Measurements from ENCODE around the gene FYCO1. TPM values are rescaled to one million over a fixed set of nuclear protein-coding genes. Genes with fewer than 3 reads are reported as not detected.

FYCO1 gene
- total RNA-seq, 2 experiments from 2014 or later: 12.1 to 14.5 TPM

DNA sequence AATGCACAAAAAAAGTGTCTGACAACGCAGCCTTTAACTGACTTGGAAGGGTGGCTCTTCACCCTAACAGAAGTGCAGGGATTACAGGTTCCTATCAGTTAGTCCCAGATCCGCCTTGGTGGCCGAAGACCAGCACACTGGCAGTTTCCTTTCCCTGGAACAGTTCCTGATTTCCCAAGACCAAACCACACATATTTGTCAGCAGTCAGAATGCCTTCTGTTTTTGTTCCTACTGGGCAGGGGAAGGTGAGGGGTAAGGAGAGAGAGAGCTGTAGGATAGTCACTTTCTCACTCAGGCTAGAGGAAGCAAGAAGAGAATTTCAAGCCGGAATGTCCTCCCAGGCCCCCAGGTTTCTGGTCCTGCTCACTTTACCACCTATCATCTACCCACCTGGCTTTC, 43.2 kb downstream of the FYCO1 start:
- ChIA-PET CTCF (interaction anchor here (2.1 kb wide), 1 partner anchor 10 kb away, joined by 6 read pairs; no protein-coding TSS in a partner anchor), POLR2A (interaction anchor here (2.1 kb wide), 1 partner anchor 12 kb away, joined by 11 read pairs; no protein-coding TSS in a partner anchor)

DNA sequence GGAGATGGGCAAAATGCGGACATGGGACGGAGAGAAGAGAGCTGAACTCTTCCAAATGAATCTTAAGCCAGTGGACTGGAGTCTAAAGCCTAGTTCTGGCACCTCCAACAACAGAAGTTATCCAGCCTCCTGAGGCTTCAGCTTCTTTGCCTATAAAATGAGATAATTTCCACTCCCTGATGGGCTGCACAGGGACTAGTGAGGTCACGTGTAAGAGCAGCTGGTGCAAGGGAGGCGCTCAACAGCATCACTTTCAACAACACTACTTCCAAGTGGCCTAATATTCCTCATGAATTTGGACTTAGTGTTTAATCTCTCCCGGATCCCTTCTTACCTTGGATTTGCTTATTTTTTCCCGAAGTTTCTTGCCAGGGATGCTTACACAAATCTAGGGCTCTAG, 43.7 kb downstream of the FYCO1 start:
- ChIA-PET CTCF (interaction anchor here (1.7 to 2.1 kb wide), 2 partner anchors 10 to 127 kb away, joined by 6 to 11 read pairs; no protein-coding TSS in a partner anchor), POLR2A (interaction anchor here (1.3 to 2.1 kb wide), 3 partner anchors 13 to 418 kb away, joined by 3 to 11 read pairs (median 4); no protein-coding TSS in a partner anchor)

DNA sequence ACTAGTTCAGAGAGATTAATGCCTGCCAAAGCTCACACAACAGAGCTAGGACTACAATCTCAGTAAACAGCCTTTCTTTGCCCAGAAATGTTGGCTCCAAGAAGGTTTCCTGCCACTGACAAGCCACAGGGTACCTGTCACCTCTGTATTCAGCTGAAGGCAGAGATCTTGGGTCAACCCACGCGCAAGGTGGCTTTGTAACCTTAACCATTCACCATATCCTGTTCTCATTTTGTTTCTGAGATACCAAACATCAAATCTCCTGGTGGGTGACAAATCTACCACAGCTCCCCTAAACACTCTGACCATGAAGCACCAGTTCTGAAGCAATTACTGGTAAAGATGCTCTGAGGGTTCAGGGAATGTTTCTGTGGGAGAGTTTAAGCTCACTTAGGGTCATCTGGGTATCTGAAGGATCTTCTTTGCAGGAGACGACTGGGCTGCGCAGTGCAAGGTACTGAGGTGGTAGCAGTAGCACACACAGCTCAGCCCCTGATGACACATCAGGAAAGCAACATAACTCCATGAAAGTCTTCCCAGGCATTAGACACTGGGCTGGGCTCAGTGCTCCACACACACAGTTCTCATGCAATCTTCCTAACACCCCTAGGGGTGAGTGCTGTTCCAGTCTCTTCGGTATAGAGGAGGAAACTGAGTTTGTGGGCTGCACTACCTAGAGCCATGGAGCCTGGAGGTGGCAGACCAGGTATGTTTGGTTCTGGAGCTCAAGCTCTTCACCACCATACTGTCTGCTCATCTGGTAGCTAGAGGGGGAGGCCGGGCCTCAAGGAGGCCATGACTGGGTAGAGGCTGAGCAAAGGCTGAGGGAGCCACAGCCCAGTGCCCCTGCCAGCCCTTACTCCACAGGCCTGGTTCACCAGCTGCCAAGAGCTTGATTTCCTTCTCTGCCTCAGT, 44.7 kb downstream of the FYCO1 start:
- POLR2A ChIA-PET: interaction anchor here (0.8 to 2.1 kb wide), 4 partner anchors 14 to 419 kb away, joined by 3 to 11 read pairs (median 4); no protein-coding TSS in a partner anchor
- CTCF ChIA-PET: interaction anchor here (0.7 to 2.1 kb wide), 8 partner anchors 10 to 128 kb away, joined by 3 to 11 read pairs (median 4); no protein-coding TSS in a partner anchor

DNA sequence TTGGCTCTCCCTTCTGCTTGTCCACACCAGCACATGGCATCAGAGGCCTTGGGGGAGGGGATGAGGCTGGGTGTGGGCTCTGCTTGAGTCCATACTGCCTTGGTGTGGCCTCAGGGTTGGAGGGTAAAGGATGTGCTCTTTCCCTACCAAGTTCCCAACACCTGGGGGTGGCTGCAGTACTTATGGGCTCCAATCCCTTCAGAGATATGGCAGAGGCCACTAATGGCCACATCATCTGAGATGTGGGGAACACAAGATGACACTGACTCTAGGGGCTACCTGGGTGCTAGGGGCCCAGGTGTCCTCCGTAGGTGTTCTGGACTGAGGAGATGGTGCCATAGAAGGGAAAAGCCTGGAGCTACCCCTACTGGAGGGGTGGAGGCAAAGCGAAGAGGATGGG, 45.5 kb downstream of the FYCO1 start:
- POLR2A ChIA-PET: interaction anchor here (0.8 to 2.1 kb wide), 3 partner anchors 14 to 43 kb away, joined by 3 to 11 read pairs (median 5); no protein-coding TSS in a partner anchor
- CTCF ChIA-PET: interaction anchor here (1.0 to 2.1 kb wide), 6 partner anchors 11 to 129 kb away, joined by 3 to 11 read pairs (median 4); no protein-coding TSS in a partner anchor

DNA sequence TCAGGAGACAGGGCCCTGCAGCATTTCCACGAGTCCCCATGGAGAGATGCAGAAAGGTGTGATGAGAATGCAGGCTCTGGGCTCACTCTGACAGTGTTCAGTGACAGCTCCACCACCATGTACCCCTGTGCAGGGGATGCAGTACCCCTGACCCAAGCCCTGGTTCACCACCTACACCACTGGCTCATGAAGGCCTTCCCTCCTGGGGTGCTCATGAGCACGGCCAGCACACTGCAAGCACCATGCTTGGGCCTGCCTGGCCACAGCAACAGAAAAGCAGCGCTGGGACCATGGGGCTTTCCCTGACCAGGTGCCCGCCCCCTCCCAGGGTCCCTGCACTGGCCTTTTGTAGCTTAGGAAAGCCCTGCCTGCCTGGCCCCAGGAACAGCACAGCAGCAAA, 46.2 kb downstream of the FYCO1 start:
- POLR2A ChIA-PET: no interaction called here
- CTCF ChIA-PET: no interaction called here

DNA sequence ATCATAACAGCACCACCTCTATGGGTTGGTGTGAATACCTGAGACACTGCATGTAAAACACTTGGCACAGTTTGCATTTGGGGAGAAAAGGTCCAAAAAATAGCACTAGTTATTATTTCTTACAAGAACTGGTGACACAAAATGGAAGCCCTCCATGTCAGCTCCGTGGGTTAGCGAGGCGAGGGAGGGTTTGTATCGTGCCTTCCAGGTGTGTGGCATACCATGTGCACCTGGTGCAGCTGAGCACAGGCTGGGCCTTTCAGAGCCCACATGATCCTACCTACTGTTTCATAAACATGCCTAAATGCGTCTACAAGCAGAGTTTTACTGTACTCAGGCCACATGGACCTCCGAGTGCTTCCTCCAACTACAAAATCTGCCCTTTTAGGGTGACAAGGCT, 46.7 kb downstream of the FYCO1 start:
- CTCF ChIA-PET: interaction anchor here (1.3 kb wide), 1 partner anchor 10 kb away, joined by 6 read pairs; no protein-coding TSS in a partner anchor
- POLR2A ChIA-PET: no interaction called here

DNA sequence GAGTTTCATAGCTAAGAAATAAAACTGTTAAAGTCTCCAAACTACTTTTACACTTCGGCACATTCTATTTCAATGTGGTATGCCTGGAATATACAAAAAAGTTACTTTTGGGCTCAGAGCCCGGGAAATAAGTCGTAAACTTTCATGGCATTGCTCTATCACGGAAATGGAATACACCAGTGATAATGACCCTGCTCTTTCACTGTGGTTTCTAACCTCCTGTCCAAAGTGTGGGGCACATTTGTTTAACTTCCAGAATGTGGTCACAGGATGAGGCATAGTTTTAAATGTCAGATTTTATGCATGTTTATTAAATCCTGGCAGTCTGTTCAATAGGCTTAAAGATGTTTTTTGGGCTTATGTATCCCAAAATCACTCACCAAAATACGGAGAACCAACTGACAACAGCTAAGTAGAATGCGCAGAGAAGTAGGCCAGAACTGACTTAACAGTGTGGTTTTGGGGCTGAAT, 47.3 kb downstream of the FYCO1 start:
- CTCF ChIA-PET: interaction anchor here (1.3 to 1.8 kb wide), 3 partner anchors 10 to 47 kb away, joined by 4 to 6 read pairs (median 5); no protein-coding TSS in a partner anchor
- POLR2A ChIA-PET: interaction anchor here (0.8 kb wide), 1 partner anchor 14 kb away, joined by 3 read pairs; no protein-coding TSS in a partner anchor

DNA sequence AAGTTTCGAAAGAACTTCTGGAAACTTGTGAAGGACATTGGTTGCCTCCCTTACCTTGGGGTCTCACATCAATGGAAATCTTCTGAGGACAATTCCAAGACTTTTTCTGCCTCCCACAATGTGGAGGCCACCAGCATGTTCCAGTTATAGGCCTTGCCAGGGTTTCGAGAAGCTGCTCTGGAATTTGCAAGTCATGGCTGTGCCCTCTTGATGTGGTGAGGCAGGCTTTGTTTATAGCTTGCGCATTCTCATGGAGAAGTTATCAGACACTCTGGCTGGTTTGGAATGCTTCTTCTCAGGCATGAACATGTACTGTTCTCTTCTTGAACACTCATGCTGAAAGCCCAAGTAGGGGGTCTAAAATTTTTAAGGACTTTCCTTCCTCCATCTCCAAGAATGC, 48.3 kb downstream of the FYCO1 start:
- POLR2A ChIA-PET: interaction anchor here (0.8 kb wide), 1 partner anchor 15 kb away, joined by 3 read pairs; no protein-coding TSS in a partner anchor

DNA sequence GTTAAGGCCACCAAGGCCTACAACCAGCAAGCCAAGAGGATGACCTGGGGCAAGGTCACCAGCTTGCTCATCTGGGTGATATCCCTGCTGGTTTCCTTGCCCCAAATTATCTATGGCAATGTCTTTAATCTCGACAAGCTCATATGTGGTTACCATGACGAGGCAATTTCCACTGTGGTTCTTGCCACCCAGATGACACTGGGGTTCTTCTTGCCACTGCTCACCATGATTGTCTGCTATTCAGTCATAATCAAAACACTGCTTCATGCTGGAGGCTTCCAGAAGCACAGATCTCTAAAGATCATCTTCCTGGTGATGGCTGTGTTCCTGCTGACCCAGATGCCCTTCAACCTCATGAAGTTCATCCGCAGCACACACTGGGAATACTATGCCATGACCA, 48.7 kb downstream of the FYCO1 start:
- POLR2A ChIA-PET: no interaction called here
- CTCF ChIA-PET: interaction anchor here (1.3 to 3.6 kb wide), 5 partner anchors 15 to 132 kb away, joined by 3 to 15 read pairs (median 5); no protein-coding TSS in a partner anchor

More for the DNA sequence above, 48.3 kb downstream of the FYCO1 start:
- CTCF ChIA-PET: interaction anchor here (1.3 to 3.6 kb wide), 6 partner anchors 9 to 131 kb away, joined by 3 to 15 read pairs (median 6); no protein-coding TSS in a partner anchor

DNA sequence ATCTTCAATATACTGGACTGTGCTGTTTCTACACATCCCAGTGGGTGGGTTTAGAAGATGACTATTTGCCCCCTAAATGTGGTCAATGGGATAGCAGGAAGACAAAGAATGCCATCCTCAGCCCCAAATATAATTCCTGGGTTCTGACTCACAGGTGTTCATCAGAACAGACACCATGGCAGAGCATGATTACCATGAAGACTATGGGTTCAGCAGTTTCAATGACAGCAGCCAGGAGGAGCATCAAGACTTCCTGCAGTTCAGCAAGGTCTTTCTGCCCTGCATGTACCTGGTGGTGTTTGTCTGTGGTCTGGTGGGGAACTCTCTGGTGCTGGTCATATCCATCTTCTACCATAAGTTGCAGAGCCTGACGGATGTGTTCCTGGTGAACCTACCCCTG, 49.3 kb downstream of the FYCO1 start:
- ChIA-PET CTCF (interaction anchor here (1.8 to 3.6 kb wide), 3 partner anchors 16 to 132 kb away, joined by 5 to 15 read pairs (median 8); no protein-coding TSS in a partner anchor), POLR2A (no interaction called here)

DNA sequence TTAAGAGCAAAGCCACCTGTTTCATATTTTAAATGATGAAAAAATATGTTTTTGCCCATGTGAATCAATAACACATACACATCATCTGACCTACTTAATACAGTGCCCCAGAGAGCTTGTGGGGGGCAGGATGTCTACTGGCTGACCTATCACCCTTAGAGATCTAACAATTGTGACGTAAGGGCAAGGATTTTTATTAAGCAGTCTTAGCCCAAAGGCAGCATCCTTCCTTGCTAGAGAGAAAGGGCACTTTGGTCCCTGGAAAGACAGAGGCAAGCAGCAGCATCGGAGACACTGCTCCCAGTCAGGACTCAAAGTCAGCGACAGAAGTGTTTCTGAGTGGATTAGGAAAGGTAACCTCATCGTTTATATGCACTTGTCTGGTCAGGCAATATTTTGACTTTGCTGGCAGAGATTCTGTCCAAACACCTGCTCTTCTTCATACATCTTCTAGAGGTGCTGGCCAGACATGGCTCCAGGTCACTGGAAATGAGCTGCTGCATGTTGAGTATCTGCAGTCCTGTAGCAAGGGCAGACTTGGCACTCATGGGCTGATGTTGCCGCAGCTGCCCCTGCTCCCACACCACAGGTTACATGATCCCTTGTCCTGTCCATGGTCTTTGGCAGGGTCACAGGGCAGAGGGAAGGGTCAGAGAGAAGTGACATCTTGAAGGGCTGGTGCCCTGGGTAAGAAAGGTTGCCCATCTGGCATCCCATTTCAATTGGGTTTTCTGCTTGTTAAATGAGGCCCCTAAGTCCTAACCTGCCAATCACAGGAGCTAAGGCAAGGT, 50.6 kb downstream of the FYCO1 start:
- CTCF ChIA-PET: interaction anchor here (2.6 to 3.6 kb wide), 3 partner anchors 15 to 134 kb away, joined by 8 to 15 read pairs (median 15); no protein-coding TSS in a partner anchor
- POLR2A ChIA-PET: no interaction called here

DNA sequence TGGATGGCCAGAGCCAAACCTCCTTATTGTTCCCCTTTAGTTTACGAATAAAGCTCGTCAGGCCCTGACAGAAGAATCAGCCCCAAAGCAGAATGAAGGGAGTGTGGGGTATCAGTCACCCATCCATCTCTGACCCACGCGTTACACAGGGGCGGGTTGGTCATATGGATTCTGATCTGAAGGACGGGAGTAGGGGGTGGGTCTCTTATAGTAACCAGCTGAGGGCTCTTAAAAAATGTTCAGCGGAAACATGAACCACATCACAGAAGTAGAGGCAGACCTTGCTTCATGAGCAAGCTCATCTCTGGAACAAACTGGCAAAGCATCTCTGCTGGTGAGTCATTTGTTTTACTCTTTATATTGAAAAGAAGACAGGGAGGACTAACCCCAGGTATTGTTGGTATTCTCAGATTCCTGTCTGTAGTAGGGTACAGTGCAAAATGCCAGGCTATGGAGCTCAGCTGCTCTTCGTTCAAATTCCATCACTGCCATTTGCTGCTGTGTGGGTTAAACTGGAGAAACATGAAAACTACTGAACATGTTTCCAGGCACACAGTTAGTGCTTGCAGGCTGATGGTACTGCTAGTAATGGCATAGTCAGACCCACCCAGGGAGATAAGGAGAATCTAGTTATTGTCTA, 52.3 kb downstream of the FYCO1 start, which contains the start of gene CXCR6:
Gene CXCR6, plus strand, starts transcription at position 258 of the 640 bp plus-strand sequence. CDS start 3,018 bp downstream, outside the sequence.
- POLR2A ChIA-PET: interaction anchor here (0.7 to 1.4 kb wide), 3 partner anchors 62 to 238 kb away, joined by 3 to 4 read pairs (median 4); no protein-coding TSS in a partner anchor
- CTCF ChIA-PET: interaction anchor here (0.8 to 3.0 kb wide), 6 partner anchors 13 to 434 kb away, joined by 3 to 15 read pairs (median 4); no protein-coding TSS in a partner anchor

DNA sequence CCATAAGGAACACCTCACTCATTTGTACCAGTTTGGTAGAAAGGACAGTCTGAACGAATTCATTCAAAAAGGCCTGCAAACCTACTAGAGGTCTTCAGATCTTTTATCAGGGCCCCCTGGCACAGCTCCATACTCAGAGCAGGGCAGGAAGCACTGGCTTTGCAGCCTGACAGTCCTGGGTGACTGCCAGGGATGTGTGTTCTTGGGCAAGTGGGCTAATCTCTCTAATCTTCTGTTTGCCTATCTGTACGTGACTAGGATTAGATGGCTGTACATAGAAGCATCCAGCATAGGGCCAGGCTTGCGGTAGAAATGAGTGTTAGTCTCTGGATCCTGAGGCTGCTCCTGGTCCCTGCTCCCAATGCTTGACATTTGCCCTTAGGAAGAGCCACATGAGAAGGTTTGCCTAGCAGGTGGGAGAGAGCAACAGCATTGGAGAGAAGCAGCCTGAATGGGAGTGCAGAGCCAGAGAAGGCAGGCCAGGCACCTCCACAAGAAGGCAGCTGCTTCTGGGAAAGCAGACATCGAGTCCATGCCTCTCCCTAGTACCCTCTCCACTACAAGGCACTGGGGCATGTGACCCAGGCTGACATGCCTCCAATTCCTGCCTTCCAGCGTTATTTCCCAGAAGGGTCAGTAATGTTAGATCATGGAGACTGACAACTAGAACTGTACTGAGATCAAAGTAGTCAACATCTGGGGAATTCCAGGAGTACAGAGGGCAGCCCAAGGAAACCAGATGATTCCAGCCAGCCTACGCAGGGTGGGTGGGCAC, 53.4 kb downstream of the FYCO1 start:
- ChIA-PET POLR2A (interaction anchor here (0.7 to 1.4 kb wide), 3 partner anchors 61 to 236 kb away, joined by 3 to 4 read pairs (median 4); no protein-coding TSS in a partner anchor), CTCF (interaction anchor here (1.2 to 8.9 kb wide), 3 partner anchors 136 to 139 kb away, joined by 4 to 131 read pairs (median 14); no protein-coding TSS in a partner anchor)

DNA sequence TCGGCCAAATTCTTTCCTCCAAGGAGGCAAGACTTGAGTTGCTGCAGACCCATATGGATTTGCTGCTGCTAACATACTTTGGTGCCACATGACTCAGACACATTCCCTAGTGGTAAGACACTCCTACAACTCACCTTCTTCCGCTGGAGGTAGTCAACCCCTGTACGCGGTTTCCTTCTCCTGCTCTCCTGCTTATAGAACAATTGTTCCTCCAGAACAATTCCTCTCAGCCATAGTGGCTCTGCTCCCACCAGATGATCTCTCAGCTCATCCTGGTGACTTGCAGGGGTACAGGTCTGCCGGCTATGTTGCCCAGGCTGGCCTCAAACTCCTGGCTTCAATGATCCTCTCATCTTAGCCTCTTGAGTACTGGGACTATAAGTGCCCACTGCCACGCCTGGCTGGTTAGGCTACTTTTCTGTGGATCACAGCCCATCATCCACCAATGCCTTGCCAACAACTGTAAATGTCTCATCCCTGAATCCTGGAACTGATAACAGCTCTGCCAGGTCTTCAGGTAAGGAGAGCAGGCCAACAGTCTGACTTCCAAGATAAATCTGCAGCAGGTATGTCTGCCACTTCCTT, 54.8 kb downstream of the FYCO1 start:
- POLR2A ChIA-PET: interaction anchor here (0.6 kb wide), 1 partner anchor 142 kb away, joined by 8 read pairs; no protein-coding TSS in a partner anchor
- CTCF ChIA-PET: interaction anchor here (1.5 to 8.9 kb wide), 2 partner anchors 10 to 139 kb away, joined by 3 to 131 read pairs; no protein-coding TSS in a partner anchor

DNA sequence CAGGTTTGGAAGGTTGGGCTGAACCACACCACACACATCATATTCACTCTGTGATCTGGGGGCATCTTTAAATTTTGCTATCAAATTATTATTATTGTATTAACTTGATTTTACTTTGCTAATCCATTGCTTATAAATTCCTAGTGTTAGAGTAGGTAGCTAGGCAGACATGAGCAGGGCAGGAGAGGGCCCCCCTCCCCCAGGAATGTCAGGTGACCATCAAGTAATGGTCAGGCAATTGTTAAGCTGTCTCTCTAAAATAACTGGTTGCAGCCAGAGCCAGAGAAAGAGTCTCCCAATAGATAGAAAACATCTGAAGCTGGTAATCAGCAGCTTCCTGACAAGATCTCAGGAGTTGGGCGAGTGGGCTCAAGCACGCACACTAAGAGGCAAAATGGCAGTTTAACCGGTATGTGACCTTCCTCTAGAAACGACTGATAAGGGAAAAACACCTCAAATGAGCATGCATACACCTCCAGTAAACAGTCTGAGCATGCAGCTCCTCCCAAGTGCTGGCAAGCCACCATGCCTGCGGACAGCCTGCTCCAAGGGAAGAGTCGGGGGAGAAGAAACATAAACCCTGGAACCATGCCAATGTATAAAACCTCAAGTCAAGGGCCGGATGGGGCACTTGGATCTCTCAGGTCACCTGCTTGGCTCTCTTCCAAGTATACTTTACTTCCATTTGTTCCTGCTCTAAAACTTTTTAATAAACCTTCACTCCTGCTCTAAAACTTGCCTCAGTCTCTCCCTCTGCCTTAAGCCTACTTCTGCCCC, 55.4 kb downstream of the FYCO1 start:
- ChIA-PET CTCF (interaction anchor here (1.5 to 8.9 kb wide), 4 partner anchors 11 to 140 kb away, joined by 3 to 131 read pairs (median 4); partner anchors contain the start of gene FYCO1), POLR2A (no interaction called here)

DNA sequence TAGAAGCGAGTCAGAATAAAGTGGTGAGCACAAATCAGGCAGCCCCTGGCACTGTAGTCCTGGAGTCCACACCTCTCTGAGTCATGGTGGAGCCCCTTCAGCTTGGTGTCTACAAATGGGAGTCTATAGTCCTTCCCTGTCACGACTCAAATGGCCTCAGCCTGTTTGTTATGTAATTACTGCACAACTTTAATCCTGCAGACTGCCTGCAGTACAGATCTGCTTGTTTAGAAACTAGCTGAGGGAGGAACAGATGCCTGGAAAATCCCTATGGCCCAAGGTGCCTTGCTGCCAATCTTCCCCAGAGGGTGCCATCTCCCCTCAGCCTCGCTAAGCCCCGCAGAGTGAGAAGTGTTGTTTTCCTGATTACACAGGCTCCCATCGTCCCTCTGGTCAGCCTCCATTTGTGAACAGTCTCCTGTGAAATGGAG, 56.3 kb downstream of the FYCO1 start:
- ChIA-PET POLR2A (no interaction called here), CTCF (interaction anchor here (0.6 to 8.9 kb wide), 19 partner anchors 9 to 439 kb away, joined by 3 to 131 read pairs (median 4); partner anchors contain the start of gene FYCO1)
